ENCODE results near the gene CARD11. TPM values are rescaled to one million over a fixed set of nuclear protein-coding genes. Genes with fewer than 3 reads are reported as not detected.
"Not testable (repeated sequence)": the region's sequence is repeated elsewhere in the genome, so short reads cannot be mapped to it uniquely, and the experiment has no call there.

The CARD11 gene
- polyA plus RNA-seq, 1 experiment, result not detected

DNA sequence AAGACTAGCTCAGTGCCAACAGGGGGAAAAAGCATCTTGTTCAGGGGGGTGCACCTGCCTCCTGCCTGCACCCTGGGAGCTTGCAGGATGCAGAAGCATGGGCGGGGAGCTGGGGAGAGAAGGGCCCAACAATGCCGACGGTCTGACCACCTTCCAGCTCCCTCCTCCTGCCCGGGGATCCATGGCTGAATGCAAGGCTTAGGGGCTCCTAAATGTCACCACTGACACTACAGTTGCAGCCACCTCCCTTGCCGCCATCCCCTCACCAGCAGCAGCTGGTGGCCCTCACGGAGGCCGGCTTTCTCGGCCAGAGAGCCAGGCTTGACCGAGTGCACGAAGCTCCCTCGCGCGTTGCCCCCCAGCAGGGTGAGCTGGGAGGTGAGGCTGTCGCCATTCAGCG is 120.8 kb downstream of the CARD11 start:
- CTCF ChIA-PET, result no interaction called here
- Histone ChIP-seq H3K4me3 (ENCODE audit: low read depth, low read length) (no peak overlapping the region), H3K27me3 (ENCODE audit: control insufficient read depth, insufficient read depth, low read length) (no peaks in the 10 kb centered on the region), H3K36me3 (ENCODE audit: control insufficient read depth, insufficient read depth, low read length) (no peaks in the 10 kb centered on the region)
- POLR2A ChIA-PET, result no interaction called here
- DNase-seq (ENCODE audit: low read depth), result no peak
- TF ChIP-seq, protein P1, sequence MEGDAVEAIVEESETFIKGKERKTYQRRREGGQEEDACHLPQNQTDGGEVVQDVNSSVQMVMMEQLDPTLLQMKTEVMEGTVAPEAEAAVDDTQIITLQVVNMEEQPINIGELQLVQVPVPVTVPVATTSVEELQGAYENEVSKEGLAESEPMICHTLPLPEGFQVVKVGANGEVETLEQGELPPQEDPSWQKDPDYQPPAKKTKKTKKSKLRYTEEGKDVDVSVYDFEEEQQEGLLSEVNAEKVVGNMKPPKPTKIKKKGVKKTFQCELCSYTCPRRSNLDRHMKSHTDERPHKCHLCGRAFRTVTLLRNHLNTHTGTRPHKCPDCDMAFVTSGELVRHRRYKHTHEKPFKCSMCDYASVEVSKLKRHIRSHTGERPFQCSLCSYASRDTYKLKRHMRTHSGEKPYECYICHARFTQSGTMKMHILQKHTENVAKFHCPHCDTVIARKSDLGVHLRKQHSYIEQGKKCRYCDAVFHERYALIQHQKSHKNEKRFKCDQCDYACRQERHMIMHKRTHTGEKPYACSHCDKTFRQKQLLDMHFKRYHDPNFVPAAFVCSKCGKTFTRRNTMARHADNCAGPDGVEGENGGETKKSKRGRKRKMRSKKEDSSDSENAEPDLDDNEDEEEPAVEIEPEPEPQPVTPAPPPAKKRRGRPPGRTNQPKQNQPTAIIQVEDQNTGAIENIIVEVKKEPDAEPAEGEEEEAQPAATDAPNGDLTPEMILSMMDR (IDR thresholded peaks at IDR 0.05; ENCODE audit: insufficient read depth, low read depth, low read length), result no peak

DNA sequence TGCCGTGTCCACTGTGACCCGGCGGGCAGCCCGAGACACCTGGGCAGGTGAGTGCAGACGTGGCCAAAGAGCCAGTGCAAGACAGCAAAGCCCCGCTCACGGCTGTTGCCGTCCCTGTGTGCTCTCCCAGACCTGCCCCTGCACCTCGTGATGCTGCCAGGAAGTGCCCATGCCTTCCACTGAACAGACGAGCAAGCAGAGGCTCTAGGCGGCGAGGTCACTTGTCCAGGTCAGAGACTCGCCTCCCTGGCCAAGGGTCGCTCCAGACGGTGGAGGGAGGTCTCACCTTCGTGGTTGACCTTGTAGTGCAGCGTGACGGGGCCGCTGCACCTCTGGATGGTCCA is 121.3 kb downstream of the CARD11 start:
- no peak overlapping the region for H3K4me3 ChIP-seq (ENCODE audit: low read depth, low read length)
- POLR2A ChIA-PET, result no interaction called here
- DNase-seq (ENCODE audit: low read depth), result no peak
- CTCF ChIA-PET, result no interaction called here
- TF ChIP-seq, protein P1 (IDR thresholded peaks at IDR 0.05; ENCODE audit: insufficient read depth, low read depth, low read length), result no peak
- H3K36me3 ChIP-seq (ENCODE audit: control insufficient read depth, insufficient read depth, low read length), result no peaks in the 10 kb centered on the region
- no peaks in the 10 kb centered on the region for H3K27me3 ChIP-seq (ENCODE audit: control insufficient read depth, insufficient read depth, low read length)

DNA sequence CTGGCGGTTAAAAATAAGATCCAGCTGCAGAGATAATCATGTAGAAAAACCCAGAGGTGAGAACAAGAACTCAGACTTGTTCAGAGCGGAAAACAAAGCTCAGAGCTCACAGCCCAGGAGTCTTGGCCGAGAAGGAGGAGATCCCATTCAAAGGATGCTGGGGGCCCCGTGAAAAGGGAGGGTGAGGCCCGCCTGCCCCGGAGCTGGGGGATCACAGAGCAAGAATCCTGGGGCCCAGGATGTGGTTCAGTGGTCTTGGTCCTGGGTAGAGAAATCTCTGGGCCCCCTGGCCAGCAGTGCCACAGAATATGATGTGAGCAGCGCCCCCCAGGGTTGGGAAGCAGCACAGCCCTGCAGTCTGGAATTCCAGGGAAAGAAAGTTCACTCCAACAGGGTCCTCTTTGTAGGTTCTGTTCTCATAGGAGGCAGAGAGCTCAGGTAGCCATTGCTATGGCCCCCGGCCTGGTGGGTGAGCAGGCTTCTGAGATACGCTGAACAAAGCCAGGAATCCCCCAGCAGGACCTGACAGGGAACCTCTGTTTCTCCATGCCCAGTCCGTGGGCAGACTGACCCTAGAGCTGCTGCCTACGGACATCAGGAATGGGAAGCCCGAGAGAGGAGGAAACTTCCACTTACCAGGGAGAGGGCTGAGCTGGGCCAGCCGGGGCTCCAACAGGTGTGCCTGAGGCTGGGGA is 121.9 kb downstream of the CARD11 start:
- POLR2A ChIA-PET, result no interaction called here
- no peaks in the 10 kb centered on the region for H3K36me3 ChIP-seq (ENCODE audit: control insufficient read depth, insufficient read depth, low read length)
- TF ChIP-seq, protein P1 (IDR thresholded peaks at IDR 0.05; ENCODE audit: insufficient read depth, low read depth, low read length), result 0 out of 2 replicates have a peak, but pooled peaks have one; percentile 11
- H3K4me3 ChIP-seq (ENCODE audit: low read depth, low read length), result no peak overlapping the region
- no peak for DNase-seq (ENCODE audit: low read depth)
- H3K27me3 ChIP-seq (ENCODE audit: control insufficient read depth, insufficient read depth, low read length), result no peaks in the 10 kb centered on the region
- CTCF ChIA-PET, result no interaction called here

DNA sequence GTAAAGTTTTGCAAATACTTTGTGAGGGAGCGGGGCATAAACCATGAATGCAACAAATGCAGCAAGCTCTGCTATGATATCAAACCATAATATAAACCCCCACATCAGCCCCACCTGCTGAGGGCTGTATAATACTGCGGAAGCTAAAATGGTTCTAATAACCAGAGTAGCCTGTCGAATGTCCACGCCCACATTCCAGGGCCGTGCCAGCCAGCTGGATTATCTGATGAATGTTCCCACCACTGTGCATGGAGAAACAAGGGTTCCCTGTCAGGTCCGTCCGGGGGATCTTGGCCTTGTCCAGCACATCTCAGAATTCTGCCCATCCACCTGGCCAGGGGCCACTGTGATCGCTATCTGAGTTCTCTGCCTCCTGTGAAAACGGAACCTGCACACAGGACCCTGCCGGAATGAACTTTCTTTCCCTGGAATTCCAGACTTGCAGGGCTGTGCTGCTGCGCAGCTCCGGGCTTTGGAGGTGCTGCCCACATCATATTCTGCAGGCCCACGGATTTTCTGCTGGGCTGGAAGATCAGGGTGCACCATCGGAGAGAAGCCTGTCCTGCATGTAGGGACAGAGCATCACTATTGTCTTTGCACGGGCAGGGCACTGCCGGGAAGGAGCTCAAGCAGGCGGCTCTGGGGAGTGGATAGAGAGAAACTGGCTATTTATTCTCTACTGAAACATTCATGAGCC is 122.6 kb downstream of the CARD11 start:
- ChIA-PET POLR2A (no interaction called here), CTCF (no interaction called here)
- H3K4me3 ChIP-seq (ENCODE audit: low read depth, low read length), result no peak overlapping the region
- no peak for DNase-seq (ENCODE audit: low read depth)
- no peaks in the 10 kb centered on the region for H3K27me3 ChIP-seq (ENCODE audit: control insufficient read depth, insufficient read depth, low read length)
- no peaks in the 10 kb centered on the region for H3K36me3 ChIP-seq (ENCODE audit: control insufficient read depth, insufficient read depth, low read length)
- TF ChIP-seq, protein P1 (IDR thresholded peaks at IDR 0.05; ENCODE audit: insufficient read depth, low read depth, low read length), result no peak

DNA sequence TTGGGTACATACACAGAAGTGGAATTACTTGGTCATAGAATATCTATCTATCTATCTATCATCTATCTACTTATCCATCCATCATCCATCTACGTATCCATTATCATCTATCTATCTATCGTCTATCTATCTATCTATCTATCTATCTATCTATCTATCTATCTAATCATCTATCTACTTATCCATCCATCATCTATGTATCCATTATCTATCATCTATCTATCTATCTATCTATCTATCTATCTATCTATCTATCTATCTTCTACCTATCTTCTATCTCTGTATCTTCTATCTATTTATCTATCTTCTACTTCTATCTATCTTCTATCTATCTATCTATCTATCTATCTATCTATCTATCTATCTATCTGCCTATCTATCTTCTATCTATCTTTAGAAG is 123.2 kb downstream of the CARD11 start:
- H3K36me3 ChIP-seq (ENCODE audit: control insufficient read depth, insufficient read depth, low read length); H3K4me3 ChIP-seq (ENCODE audit: low read depth, low read length); CTCF ChIA-PET; H3K27me3 ChIP-seq (ENCODE audit: control insufficient read depth, insufficient read depth, low read length); DNase-seq (ENCODE audit: low read depth); POLR2A ChIA-PET: not testable (repeated sequence)

DNA sequence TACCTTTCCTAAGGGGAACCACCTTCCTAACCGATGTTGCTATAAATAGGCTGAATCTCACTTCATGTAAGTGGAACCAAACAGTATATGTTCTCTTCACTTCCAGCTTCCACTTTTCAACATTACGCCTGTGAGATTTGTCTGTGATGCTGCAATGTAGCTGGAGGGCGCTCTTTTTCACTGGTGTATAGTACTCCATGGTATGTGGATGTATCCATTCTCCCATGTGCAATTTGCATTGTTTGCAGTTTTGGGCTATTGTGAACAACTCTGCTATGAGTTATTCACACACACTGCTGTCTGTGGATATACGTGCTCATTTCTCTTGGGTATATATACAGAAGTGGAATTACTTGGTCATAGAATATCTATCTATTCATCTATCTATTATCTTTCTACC is 123.6 kb downstream of the CARD11 start:
- DNase-seq (ENCODE audit: low read depth), result no peak
- Histone ChIP-seq H3K36me3 (ENCODE audit: control insufficient read depth, insufficient read depth, low read length) (no peaks in the 10 kb centered on the region), H3K27me3 (ENCODE audit: control insufficient read depth, insufficient read depth, low read length) (no peaks in the 10 kb centered on the region), H3K4me3 (ENCODE audit: low read depth, low read length) (no peak overlapping the region)
- TF ChIP-seq, protein P1 (IDR thresholded peaks at IDR 0.05; ENCODE audit: insufficient read depth, low read depth, low read length), result no peak
- ChIA-PET POLR2A (no interaction called here), CTCF (no interaction called here)

Measured in BJ (cell line).